NCI-H2227 (cell line): ENCODE results near the gene CLDN14.
"Not testable (repeated sequence)": the region's sequence is repeated elsewhere in the genome, so short reads cannot be mapped to it uniquely, and the experiment has no call there.

Experiments used
- DNase-seq: peaks from one replicate; lab custom pipeline; 2025; ENCODE audit not compliant: unreplicated experiment; lab: John Stamatoyannopoulos, UW

CLDN14 gene

DNA sequence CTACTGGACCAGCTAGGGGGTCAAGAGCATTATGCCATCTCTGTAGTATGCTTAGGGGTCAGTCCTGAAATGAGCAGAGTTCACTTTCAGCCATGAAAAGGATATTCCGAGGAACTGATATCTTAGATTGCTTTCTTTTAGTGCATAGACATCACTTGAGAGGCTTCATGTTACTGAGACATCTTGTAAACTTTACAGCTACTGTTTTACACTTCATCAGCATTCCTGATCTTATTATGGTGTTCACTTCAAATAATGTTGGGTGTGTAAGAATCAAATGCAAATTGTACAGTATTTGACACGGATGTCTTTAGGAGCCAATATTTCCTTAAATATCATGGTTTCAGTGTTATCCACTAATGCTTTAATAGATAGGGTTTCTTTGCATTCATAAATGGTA lies 22.4 kb upstream of the CLDN14 start:
- no peak for DNase-seq

- DNase-seq: no peak
Observed at GRCh38 chr21:36501589-36501892, 21.6 kb upstream of the CLDN14 start.

DNA sequence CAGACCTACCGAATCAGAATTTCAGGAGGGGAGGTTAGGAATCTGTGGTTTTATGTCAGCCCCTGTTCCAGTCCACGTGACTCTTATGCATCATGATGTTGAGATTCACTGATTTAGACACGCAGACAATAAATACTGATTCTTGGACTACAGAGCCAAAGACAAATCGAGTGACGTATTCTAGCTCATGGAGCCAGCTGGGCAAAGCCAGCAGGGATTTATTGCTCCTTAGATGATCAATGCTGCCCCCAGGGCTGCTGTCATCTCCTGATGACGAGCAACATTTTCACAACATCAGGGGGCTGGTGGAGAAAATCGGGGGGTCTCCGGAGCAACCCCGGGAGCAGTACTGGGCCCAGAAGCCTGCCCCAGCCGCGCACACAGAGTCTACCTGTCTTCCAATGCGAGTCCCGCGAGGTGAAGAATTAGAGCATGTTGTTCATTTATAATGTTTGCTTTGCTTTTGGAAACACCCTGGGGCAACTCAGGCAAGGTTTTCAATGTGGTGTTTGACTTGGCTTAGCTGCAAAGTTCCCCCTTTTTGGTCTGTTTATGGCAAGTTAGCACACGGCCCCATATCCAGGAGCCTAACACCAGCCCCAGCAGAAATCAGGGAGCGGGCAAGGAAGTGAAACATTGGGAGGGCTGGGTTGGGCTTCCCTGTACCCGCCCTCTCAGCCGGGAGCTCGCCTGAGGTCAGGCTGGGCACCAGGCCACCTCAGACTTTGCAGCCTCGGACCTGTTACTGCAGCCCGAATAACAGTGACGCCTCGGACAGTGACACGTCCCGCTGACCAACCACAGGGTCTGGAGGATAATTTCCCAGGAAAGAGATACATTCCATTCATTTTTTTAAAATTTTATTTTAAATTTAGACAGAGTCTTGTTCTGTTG lies 19.9 kb upstream of the CLDN14 start:
- no peak for DNase-seq

- DNase-seq: no peak
Observed at GRCh38 chr21:36494557-36494956, 14.6 kb upstream of the CLDN14 start.

DNA sequence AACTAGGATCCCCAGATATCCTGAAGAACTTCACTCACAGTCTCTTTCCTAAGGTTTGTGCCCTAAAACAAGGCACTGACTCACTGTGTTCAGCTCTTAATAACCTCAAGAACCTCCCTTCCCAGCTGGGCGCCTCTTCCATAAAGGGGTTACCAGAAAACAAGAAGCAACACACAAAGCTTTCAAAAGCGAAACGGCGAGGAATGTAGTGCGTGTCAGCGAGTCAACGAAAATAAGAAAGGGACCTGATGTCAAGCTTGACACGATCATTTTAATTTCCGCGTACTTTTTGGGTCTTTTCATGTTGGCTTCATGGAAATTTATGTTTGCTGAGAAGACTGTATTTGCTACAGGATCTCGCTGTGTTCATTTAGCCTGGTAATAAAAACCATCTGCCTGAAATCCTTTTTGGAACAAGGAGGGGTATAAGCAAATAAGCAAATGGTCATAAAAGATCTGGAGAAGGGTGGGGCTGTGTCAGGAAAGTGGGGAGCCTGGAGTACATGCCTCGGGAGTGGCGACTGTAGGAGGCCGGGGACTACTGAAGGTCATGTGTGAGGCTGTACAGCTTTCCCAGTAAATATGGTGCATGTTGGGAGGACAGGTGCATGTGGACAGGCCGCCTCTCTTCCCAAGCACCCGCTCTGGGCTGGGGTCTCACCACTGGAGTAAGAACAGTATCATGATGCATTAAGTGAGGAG lies 11.4 kb upstream of the CLDN14 start:
- DNase-seq: no peak

- DNase-seq: no peak
Observed at GRCh38 chr21:36489776-36490165, 9.8 kb upstream of the CLDN14 start.

DNA sequence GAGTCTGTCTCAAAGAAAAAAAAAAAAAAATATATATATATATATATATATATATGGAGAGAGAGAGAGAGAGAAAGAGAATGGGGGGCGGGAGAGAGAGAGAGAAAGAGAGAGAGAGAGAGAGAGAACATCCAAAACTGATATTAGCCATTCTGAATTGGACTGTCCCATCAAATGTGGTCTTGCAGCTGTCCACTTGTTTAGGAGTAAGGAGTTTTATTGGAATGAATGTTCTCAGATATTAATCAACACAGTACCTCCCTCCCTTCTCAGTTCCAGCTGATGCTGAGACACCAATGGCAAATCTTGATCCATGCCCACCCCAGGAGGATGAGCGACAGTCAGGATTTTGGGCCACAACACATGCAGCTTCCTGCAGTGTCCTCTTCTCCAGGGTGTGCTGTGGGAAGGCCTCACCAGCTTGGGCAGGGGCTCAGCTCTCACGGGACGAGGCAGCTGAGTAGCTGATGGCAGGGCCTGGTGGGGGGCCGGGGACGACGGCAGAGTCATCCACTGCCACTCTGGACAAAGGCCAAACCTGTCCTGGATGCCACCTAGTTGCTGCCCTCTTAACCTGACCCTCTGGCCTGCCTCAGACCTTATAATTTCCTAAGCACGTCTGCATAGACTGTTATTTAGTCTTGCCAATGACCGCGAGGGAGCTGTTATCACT lies 9.3 kb upstream of the CLDN14 start:
- DNase-seq: no peak

- DNase-seq: no peak
Observed at GRCh38 chr21:36487641-36488307, 7.9 kb upstream of the CLDN14 start.

GRCh38 chr21:36486246-36486645 lies 6.3 kb upstream of the CLDN14 start:
- no peak for DNase-seq

- DNase-seq: no peak
Observed at GRCh38 chr21:36485476-36485875, 5.6 kb upstream of the CLDN14 start.

DNA sequence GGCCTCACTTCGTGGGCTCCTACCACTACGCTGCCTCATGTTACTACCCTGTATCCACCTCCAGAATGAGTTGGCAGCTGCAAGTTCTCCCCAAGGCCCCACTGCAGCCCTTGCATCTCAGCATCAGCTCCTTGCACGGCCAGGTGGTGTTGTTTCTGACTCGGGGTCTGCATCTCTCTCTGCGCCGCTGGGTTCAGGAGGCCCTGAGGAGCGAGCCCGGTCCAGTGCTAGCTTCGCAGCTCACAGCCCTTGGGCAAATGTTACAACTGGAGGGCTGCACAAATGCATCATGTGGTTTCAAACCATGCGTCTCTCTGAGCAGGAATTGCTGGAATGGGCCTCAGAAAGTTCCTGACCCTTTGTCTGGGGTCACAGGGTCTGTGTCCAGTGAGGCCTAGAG lies 3.2 kb upstream of the CLDN14 start:
- DNase-seq: no peak

- no peak for DNase-seq
Observed at GRCh38 chr21:36482673-36483072, 2.8 kb upstream of the CLDN14 start.

GRCh38 chr21:36482181-36482580 lies 2.3 kb upstream of the CLDN14 start:
- no peak for DNase-seq

DNA sequence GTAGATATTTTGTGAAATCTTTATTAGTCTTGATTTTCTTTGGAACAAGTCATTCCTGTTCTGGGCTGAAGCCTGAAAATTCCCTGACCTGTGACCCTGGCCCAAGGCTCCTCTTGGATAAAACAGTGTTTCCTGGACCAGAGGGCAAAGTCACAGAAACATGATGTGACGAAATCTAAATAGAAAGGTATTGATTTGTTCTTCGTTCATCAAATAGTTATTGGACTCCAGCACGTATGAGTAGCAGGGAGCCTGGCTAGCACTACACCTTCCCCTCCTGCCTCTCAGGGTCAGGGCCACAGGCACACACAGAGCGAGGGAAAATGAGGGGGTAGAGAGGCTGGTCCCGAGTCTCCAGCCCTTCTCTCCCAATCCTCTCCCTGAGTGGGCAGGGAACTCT lies 1.7 kb upstream of the CLDN14 start:
- DNase-seq: no peak

DNA sequence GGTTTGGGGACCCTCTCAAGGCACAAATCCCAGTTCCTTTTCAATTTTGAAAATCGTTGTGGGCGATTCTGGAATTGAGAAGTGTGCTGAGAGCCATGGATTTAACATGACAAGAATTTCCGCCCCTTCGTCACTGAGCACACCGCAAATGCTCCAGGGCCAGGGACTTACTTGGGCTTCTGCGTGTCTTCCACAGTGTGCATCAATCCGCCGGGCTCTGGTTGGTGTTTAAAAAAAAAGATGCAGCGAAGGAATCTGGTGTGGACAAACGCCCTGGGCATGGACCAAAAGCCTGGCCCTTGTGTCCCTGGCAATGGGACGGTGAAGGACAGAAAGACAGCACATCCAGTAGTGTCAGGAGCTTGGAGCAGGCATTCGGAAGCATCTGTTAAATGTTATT lies 696 bp upstream of the CLDN14 start:
- DNase-seq: no peak

GRCh38 chr21:36478941-36479340 lies 981 bp downstream of the CLDN14 start:
- no peak for DNase-seq

GRCh38 chr21:36478207-36478701 lies 1.7 kb downstream of the CLDN14 start:
- no peak for DNase-seq

DNA sequence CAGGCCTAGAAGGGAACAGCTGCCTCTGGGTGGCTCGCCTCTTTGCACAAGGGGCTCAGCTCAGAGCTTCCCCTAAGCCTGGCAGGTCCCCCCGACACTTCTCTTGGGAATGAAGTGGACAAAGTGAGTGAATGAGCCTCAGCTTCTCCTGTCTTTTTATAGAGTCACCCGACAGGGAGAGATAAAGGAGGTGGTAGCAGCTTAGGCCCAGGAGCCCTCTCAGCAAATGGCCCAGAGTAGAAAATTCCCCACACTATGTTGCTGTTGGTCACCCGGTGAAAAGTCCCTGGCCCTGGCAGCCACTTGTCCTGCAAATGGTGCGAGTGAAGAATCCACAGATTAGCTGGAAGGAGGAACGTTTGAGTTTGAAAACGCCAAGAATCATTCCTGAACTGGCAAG lies 2.4 kb downstream of the CLDN14 start:
- no peak for DNase-seq

GRCh38 chr21:36477001-36477400 lies 2.9 kb downstream of the CLDN14 start:
- no peak for DNase-seq

GRCh38 chr21:36476541-36476940 lies 3.4 kb downstream of the CLDN14 start:
- not testable (repeated sequence) for DNase-seq

GRCh38 chr21:36474591-36474990 lies 5.3 kb downstream of the CLDN14 start:
- DNase-seq: no peak
